Peyer's patch (tissue), 4 donors: ENCODE results near the gene RPS23.

Experiments
- POLR2A ChIP-seq, 2 donors: fragments of 450-650 bp; IDR thresholded peaks; one replicate each; pipeline ENCODE4 v1.5.1; 2017; ENCODE audit warnings: antibody characterized with exemption in 2 of 2, mild to moderate bottlenecking in 2 of 2, moderate library complexity in 2 of 2
- TF ChIP-seq, protein P1 (sequence below), 6 experiments: fragments of 450-650 bp in 4 of 6; fragments of 200-600 bp in 2 of 6; sonication (generic) in 1 of 6; IDR thresholded peaks; one replicate each; pipeline ENCODE4 v1.5.1; 2017 to 2019; ENCODE audit warnings: antibody characterized with exemption in 6 of 6, mild to moderate bottlenecking in 3 of 6, moderate library complexity in 1 of 6

GRCh38 chr5:82327941-82328340 lies 49.8 kb upstream of the RPS23 start:
- TF ChIP-seq, protein P1, sequence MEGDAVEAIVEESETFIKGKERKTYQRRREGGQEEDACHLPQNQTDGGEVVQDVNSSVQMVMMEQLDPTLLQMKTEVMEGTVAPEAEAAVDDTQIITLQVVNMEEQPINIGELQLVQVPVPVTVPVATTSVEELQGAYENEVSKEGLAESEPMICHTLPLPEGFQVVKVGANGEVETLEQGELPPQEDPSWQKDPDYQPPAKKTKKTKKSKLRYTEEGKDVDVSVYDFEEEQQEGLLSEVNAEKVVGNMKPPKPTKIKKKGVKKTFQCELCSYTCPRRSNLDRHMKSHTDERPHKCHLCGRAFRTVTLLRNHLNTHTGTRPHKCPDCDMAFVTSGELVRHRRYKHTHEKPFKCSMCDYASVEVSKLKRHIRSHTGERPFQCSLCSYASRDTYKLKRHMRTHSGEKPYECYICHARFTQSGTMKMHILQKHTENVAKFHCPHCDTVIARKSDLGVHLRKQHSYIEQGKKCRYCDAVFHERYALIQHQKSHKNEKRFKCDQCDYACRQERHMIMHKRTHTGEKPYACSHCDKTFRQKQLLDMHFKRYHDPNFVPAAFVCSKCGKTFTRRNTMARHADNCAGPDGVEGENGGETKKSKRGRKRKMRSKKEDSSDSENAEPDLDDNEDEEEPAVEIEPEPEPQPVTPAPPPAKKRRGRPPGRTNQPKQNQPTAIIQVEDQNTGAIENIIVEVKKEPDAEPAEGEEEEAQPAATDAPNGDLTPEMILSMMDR (IDR thresholded peaks at IDR 0.05), result no peak
- no peak for TF ChIP-seq POLR2A (IDR thresholded peaks at IDR 0.05)
